Uterus (tissue), 4 donors: Measurements from ENCODE around the gene METTL4. TPM values are rescaled to one million over a fixed set of nuclear protein-coding genes. Genes with fewer than 3 reads are reported as not detected.

Source experiments
- DNase-seq, 2 donors: peaks; one replicate each; pipeline ENCODE4 v3.0.0-alpha.2; 2019 to 2020
- H3K27ac ChIP-seq, 2 donors: fragments of 200-600 bp; sonication (generic); 1 replicate in 1 of 2; 2 replicates in 1 of 2; pipeline ENCODE4 v1.5.1; 2016 to 2018
- H3K27me3 ChIP-seq, 2 donors: fragments of 200-600 bp; sonication (generic); one replicate each; pipeline ENCODE4 v1.5.1; 2018 to 2019; ENCODE audit warnings: control low read depth in 1 of 2
- H3K36me3 ChIP-seq, 2 donors: fragments of 200-600 bp; sonication (generic); one replicate each; pipeline ENCODE4 v1.5.1; 2019; ENCODE audit warnings: control low read depth in 1 of 2
- H3K4me1 ChIP-seq, 2 donors: fragments of 200-600 bp; sonication (generic); one replicate each; pipeline ENCODE4 v1.5.1; 2018 to 2019; ENCODE audit warnings: control low read depth in 1 of 2
- H3K4me3 ChIP-seq, 2 donors: fragments of 200-600 bp; sonication (generic); 1 replicate in 1 of 2; 2 replicates in 1 of 2; pipeline ENCODE4 v1.5.1; 2018 to 2019; ENCODE audit warnings: mild to moderate bottlenecking in 1 of 2
- H3K9me3 ChIP-seq, 2 donors: fragments of 200-600 bp; sonication (generic); one replicate each; pipeline ENCODE4 v1.5.1; 2019; ENCODE audit warnings: control low read depth in 1 of 2
- CTCF ChIP-seq, 4 experiments: fragments of 200-600 bp in 2 of 4; fragments of 450-650 bp in 2 of 4; sonication (generic) in 2 of 4; IDR thresholded peaks; one replicate each; pipeline ENCODE4 v1.5.1; 2016 to 2019; ENCODE audit warnings: antibody characterized with exemption in 4 of 4, mild to moderate bottlenecking in 2 of 4, moderate library complexity in 1 of 4
- POLR2A ChIP-seq, 2 donors: fragments of 450-650 bp; IDR thresholded peaks; one replicate each; pipeline ENCODE4 v1.6.1; 2016; ENCODE audit warnings: antibody characterized with exemption in 2 of 2, mild to moderate bottlenecking in 1 of 2, moderate library complexity in 1 of 2
- intact Hi-C: fragments of 100-400 bp; cut with DNase I; formaldehyde crosslinking; loops from one replicate; pipeline ENCODE4 v1.15.1; 2023; ENCODE audit warnings: low total_unique reads
- total RNA-seq, 4 donors: library from RNA; depleted of rRNA in 3 of 4; stranded (reverse); fragments of >200 nt in 3 of 4; gene quantifications; one replicate each; pipeline versions ENCODE4 v1.1.0 to v1.2.4, GENCODE V29; 2014 to 2023
- donor health status: DM: yes; HTN: yes; CAD: no.

Gene METTL4
- total RNA-seq, 4 donors from 2014 or later, result 6.7 to 22.9 (median 18.5) TPM

GRCh38 chr18:2564373-2564772, 6.9 kb downstream of the METTL4 start:
- H3K36me3 ChIP-seq, result no peaks in the 10 kb centered on the region
- no peaks in the 10 kb centered on the region for H3K4me1 ChIP-seq
- H3K27me3 ChIP-seq, result no peaks in the 10 kb centered on the region
- no peaks in the 10 kb centered on the region for H3K9me3 ChIP-seq
- DNase-seq, result no peak
- intact Hi-C loops, result no loop called here
- H3K27ac ChIP-seq, result no peak overlapping the region
- no peak overlapping the region for H3K4me3 ChIP-seq
- TF ChIP-seq POLR2A (IDR thresholded peaks at IDR 0.05) (no peak), CTCF (IDR thresholded peaks at IDR 0.05) (no peak)

GRCh38 chr18:2559249-2559648, 12.1 kb downstream of the METTL4 start:
- H3K36me3 ChIP-seq, result no peaks in the 10 kb centered on the region
- DNase-seq, result no peak
- no peak overlapping the region for H3K27ac ChIP-seq
- TF ChIP-seq POLR2A (IDR thresholded peaks at IDR 0.05) (no peak), CTCF (IDR thresholded peaks at IDR 0.05) (no peak)
- H3K4me1 ChIP-seq, result no peaks in the 10 kb centered on the region
- no peaks in the 10 kb centered on the region for H3K9me3 ChIP-seq
- H3K4me3 ChIP-seq, result no peak overlapping the region
- no peaks in the 10 kb centered on the region for H3K27me3 ChIP-seq
- intact Hi-C loops, result no loop called here

GRCh38 chr18:2557536-2557935, 13.8 kb downstream of the METTL4 start:
- no peaks in the 10 kb centered on the region for H3K9me3 ChIP-seq
- H3K4me3 ChIP-seq, result no peak overlapping the region
- no peaks in the 10 kb centered on the region for H3K36me3 ChIP-seq
- H3K4me1 ChIP-seq, result no peaks in the 10 kb centered on the region
- TF ChIP-seq CTCF (IDR thresholded peaks at IDR 0.05) (no peak), POLR2A (IDR thresholded peaks at IDR 0.05) (no peak)
- intact Hi-C loops, result no loop called here
- DNase-seq, result no peak
- H3K27me3 ChIP-seq, result no peaks in the 10 kb centered on the region
- H3K27ac ChIP-seq, result no peak overlapping the region

- TF ChIP-seq POLR2A (IDR thresholded peaks at IDR 0.05) (no peak), CTCF (IDR thresholded peaks at IDR 0.05) (no peak)
- no peaks in the 10 kb centered on the region for H3K9me3 ChIP-seq
- no peak overlapping the region for H3K27ac ChIP-seq
- DNase-seq, result no peak
- intact Hi-C loops, result no loop called here
- H3K27me3 ChIP-seq, result no peaks in the 10 kb centered on the region
- H3K4me1 ChIP-seq, result no peaks in the 10 kb centered on the region
- no peaks in the 10 kb centered on the region for H3K36me3 ChIP-seq
- no peak overlapping the region for H3K4me3 ChIP-seq
These were observed 15.4 kb downstream of the METTL4 start for GRCh38 chr18:2555895-2556294.

GRCh38 chr18:2554696-2555095, 16.6 kb downstream of the METTL4 start:
- intact Hi-C loops, result no loop called here
- Histone ChIP-seq H3K27ac (no peak overlapping the region), H3K9me3 (no peaks in the 10 kb centered on the region)

More at GRCh38 chr18:2554696-2555095, 16.6 kb downstream of the METTL4 start:
- no peak for TF ChIP-seq POLR2A (IDR thresholded peaks at IDR 0.05)
- TF ChIP-seq CTCF (IDR thresholded peaks at IDR 0.05), result no peak
- Histone ChIP-seq H3K4me3 (no peak overlapping the region), H3K36me3 (no peaks in the 10 kb centered on the region), H3K27me3 (no peaks in the 10 kb centered on the region), H3K4me1 (no peaks in the 10 kb centered on the region)
- no peak for DNase-seq
